Naive thymus-derived CD4-positive, alpha-beta T cell (primary cell): ENCODE results near the gene CMTM1. TPM values are rescaled to one million over a fixed set of nuclear protein-coding genes. Genes with fewer than 3 reads are reported as not detected.

Source experiments
- polyA plus RNA-seq, 2 donors: library from polyadenylated mRNA; unstranded; fragments of 300-500 nt; fragmentation: Illumina TruSeq; gene quantifications; one replicate each; pipeline ENCODE4 v1.2.3, GENCODE V29; 2021
- total RNA-seq, 6 experiments: library from RNA in 5 of 6; stranded (reverse) in 5 of 6; gene quantifications; 1 replicate in 5 of 6; 2 replicates in 1 of 6; pipeline ENCODE4 v1.2.3 and lab custom pipeline; 2021 to 2026

Gene CMTM1
- total and polyA plus RNA-seq, 7 experiments from 2014 or later = 0.36 to 23.3 (median 4.4) TPM

Other genes with a start within 250 kb of the CMTM1 start
- gene CDH5, start 199.7 kb upstream of the CMTM1 start, total RNA-seq = not detected
- not detected for gene CDH5, start 199.7 kb upstream of the CMTM1 start, polyA plus RNA-seq
- not detected for gene BEAN1, start 139.1 kb upstream of the CMTM1 start, total RNA-seq
- gene BEAN1, start 139.1 kb upstream of the CMTM1 start, polyA plus RNA-seq = not detected
- gene TK2, start 16.3 kb upstream of the CMTM1 start, total RNA-seq = 10 to 100 TPM in 2 of 5 experiments, 1 to 10 TPM in 3; 6.2 to 19.8 (median 7.9) TPM
- 1 to 10 TPM; 3.5 to 4.1 TPM for gene TK2, start 16.3 kb upstream of the CMTM1 start, polyA plus RNA-seq
- 100 to 1,000 TPM in 1 of 5 experiments, 10 to 100 TPM in 4; 24.1 to 160 (median 42.9) TPM for gene CKLF, start 13.9 kb upstream of the CMTM1 start, total RNA-seq
- gene CKLF, start 13.9 kb upstream of the CMTM1 start, polyA plus RNA-seq = 100 to 1,000 TPM in 1 of 2 donors, 10 to 100 TPM in 1; 56.4 to 110 TPM
- 1 to 10 TPM in 1 of 5 experiments, under 1 TPM in 2, not detected in 2; 0.58 to 1.8 (median 0.81) TPM for gene CMTM2, start 13.0 kb downstream of the CMTM1 start, total RNA-seq
- not detected for gene CMTM2, start 13.0 kb downstream of the CMTM1 start, polyA plus RNA-seq
- gene CMTM3, start 38.3 kb downstream of the CMTM1 start, total RNA-seq = 100 to 1,000 TPM in 1 of 5 experiments, 10 to 100 TPM in 4; 52.0 to 138 (median 61.4) TPM
- 10 to 100 TPM; 72.5 to 89.8 TPM for gene CMTM3, start 38.3 kb downstream of the CMTM1 start, polyA plus RNA-seq
- gene CMTM4, start 130.3 kb downstream of the CMTM1 start, total RNA-seq = 1 to 10 TPM; 1.5 to 2.5 (median 1.8) TPM
- under 1 TPM; 0.07 to 0.12 TPM for gene CMTM4, start 130.3 kb downstream of the CMTM1 start, polyA plus RNA-seq
- gene DYNC1LI2, start 185.2 kb downstream of the CMTM1 start, total RNA-seq = 10 to 100 TPM; 72.3 to 85.7 (median 80.9) TPM
- gene DYNC1LI2, start 185.2 kb downstream of the CMTM1 start, polyA plus RNA-seq = 10 to 100 TPM; 23.2 to 25.5 TPM
- under 1 TPM in 4 of 5 experiments, not detected in 1; 0.16 to 0.83 (median 0.37) TPM for gene TERB1, start 235.1 kb downstream of the CMTM1 start, total RNA-seq
- gene TERB1, start 235.1 kb downstream of the CMTM1 start, polyA plus RNA-seq = not detected